Inferior parietal cortex (tissue), 1 donor: ENCODE measurements around the gene TMEM238.
A peak's percentile ranks its signal among the peaks of the same experiment; 100 is the strongest.

Experiments used
- DNase-seq: peaks from one replicate; pipeline ENCODE4 v3.0.0-alpha.2; 2016; ENCODE audit errors: extremely low spot score

The TMEM238 gene

GRCh38 chr19:55358493-55358892, 25.6 kb downstream of the TMEM238 start:
- DNase-seq, result no peak

GRCh38 chr19:55355213-55355821, 28.8 kb downstream of the TMEM238 start:
- no peak for DNase-seq

GRCh38 chr19:55354698-55355212, 29.3 kb downstream of the TMEM238 start, which contains the start of gene COX6B2:
TSS of gene COX6B2 (minus strand) at chr19:55354719. CDS start at chr19:55354521, 198 bp downstream.
- no peak for DNase-seq

DNA sequence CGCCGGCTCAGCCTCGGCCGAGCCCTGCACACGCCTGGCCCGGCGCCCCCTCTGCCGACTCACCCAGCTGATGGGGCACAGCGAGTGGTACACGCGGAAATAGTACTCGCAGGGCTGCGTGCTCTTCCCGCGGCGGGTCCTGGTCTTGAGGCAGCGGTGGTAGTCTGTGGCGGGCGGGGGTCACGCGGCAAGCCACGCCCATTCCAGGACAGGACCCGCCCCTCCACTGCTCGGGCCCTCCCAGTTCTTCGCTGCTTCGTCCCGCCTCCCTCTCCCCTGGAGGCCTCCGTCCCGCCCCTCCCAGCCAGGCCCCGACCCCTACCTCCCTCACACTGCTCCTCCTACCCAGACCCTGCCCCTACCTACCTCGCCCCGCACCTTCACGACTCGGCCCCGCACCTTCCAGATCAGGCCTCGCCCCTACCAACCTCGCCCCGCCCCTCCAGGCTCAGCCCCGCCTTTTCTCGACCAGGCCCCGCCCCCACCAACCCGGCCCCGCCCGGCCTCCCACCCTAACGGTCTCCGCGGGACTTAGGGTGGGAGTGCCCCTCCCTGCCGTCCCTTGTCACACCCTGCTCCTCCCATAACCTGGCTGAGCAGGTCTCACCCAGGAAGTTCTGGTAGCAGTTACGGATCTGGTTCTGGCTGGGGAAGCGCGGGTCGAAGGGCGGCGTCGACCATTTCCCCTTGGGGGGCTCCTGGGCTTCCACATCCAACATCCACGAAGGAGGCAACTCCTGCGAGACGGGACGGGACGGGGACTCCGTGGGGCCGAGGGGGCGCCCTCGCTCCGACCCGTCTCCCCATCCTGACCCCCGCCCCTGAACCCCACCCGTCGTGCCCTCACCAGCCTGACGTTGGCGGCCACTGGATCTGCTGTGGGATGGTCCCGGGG, 30.0 kb downstream of the TMEM238 start:
- no peak for DNase-seq

DNA sequence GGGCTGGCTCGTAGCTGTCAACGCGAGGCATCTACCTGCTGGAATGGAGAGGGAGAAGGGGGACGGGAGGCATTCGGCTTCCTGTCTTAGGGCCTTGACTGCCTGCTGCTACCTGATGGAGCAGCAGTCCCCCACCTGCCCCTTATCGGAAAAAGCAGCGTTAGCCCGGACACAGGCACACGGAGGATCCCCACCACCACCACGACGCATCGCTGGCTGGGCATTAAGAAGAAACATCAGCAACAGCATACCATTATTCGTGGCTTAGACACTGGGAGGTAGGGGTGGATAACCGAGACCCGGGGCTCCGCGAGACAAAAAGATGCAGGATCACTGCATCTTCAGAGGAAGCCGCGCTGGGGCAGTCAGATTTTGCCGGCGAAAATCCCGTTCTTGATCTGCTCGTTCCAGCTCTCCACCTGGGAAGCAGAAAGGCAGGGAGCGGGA, 30.7 kb downstream of the TMEM238 start:
- DNase-seq, result no peak

DNA sequence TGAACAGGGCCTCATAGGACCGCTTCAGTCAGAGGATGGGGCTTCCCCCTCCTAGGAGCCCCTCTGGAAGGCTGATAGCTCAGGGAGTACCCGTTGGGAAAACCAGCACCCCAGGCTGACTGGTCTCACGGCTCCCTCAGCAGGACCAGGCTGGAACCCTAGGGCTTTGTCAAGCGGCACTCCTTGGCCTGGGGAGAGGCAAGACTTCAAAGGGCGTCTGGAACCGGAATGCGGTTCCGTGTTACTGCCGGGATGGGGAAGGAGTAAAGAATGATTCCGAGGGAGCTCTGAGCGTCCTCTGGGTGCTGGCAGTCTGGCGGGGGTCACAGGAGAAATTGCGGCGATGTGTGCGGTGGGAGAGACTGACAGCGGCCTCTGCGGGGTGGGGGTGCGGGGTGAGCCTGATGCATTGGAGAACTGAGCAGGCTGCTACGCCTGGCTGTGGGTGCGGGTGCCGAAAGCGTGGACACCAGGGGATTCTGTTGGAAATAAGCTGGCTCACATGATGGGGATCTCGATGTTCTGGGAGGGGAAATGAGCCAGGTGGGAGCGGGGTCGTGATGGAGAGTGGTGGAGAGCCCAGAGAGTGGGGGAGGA, 31.4 kb downstream of the TMEM238 start:
- no peak for DNase-seq

DNA sequence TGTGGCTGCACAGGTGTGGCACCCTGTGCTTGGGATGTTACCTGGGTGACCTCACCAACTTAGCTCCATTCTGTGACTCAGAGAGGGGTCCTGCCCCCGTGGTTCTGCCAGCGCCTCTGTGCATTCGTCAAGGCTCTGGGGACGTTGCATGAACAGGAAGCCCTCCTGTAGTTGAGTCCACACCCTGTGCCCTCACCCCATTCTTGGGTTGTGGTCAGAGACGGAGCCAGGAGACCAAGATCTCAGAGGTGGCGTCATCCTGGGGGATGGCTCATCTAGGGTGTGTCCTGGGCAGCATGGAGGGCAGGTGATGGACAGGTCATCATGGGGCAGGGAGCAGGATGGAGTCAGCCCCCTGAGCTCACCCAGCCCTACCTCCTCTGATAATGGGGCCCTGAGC, 32.1 kb downstream of the TMEM238 start:
- DNase-seq, result no peak

DNA sequence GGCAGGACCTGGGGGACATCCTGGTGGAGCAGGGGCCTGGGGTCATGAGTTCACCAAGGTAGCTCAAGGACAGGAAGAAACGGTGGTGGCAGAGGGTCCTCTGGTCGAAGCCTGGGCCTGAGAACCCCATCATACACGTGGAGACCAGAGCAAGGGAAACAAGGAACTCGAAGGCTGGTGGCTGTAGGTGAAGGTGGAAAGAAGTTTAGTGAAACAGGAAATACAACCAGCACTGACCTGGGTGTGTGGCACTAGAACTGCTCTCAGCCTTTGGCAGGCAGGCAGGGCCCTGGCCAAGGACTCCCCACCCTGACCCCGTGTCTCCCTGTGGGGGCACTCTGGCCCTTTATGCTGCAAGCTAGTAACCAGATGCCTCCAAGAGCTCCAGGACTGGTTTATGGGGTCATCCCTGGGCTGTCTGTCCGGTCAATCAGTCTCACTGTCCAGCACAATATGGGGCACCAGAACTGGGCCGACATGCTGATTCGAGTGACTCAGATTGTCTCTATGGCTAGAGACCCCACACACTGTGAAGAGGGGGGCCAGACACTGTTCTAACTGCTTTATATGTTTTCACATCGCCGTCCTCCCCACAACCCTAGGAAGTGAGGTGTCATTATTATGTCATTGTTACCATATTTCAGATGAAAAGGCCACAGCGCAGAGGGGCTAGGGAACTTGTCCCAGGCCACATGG, 33.3 kb downstream of the TMEM238 start:
- DNase-seq, result no peak

DNA sequence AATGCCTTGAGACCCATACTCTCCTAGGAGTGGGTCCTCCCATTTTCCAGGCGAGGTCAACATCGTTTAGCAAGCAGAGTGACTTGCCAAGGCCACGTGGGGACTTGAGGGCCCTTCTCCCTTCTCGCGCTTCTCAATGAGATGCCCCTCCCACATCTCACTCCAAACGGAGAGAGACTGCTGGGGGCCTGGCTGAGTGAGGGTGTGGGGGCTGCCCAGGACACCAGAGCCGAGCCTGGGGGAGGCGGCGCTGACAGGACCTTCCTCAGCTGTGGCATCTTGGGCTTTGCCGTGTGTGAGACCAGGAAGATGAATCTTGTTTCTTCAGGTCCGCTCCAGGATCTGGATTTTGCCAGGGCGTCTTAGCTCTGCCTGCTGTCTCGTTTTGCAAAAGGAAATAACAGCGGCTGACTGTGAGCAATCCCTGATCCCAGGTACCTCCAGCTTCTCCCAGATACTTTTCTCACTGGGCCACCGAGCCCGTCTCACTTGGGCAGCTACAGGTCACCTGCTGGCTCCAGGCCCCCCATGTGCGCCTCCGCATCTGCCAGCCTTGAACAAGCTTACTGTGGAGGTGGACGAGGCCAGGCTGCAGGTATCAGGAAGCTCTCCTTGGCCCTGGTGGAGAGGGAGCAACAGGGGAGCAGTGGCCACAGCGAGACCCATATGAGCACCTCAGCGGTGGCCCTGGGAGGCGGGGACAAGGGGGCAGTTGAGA, 35.6 kb downstream of the TMEM238 start:
- no peak for DNase-seq

- DNase-seq, result no peak
Observed at GRCh38 chr19:55347442-55348009, 36.6 kb downstream of the TMEM238 start.

GRCh38 chr19:55346725-55347441, 37.2 kb downstream of the TMEM238 start:
- no peak for DNase-seq

DNA sequence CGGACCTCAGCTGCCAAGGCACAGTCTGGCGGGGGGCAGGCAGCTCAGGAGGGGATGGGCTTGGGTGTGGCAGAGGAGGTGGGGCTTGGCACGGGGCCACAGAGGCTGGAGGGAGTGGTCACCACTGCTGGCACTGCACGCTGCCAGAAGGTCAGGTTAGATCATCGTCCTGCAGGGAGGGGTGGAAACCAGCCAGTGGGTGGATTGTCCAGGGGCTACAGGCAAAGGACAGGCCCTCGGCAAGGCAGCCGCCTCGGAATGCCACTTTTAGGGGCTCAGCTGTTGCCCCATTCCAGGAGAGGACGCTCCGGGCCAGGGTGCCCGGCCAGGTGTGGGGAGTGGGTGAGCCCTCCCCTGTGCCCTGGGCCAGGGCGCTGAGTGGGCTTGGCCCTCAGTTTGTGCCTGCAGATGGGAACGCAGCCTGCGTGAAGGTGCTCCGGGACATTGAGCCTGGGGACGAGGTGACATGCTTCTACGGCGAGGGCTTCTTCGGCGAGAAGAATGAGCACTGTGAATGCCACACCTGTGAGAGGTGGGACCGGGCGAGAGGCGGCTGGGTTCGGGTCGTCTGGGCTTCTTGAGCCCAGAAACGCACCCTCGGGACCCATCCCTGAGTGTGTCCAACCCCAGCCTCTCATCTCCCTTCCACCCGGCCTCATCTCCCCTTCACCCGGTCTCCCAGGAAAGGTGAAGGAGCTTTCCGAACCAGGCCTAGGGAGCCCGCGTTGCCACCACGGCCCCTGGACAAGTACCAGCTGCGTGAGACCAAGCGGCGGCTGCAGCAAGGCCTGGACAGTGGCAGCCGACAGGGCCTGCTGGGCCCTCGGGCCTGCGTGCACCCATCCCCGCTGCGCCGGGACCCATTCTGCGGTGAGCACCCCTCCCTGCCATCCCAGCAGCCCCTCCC, 38.0 kb downstream of the TMEM238 start:
- no peak for DNase-seq

GRCh38 chr19:55345101-55345817, 38.8 kb downstream of the TMEM238 start:
- no peak for DNase-seq

- no peak for DNase-seq
Observed at GRCh38 chr19:55344444-55344843, 39.6 kb downstream of the TMEM238 start.

DNA sequence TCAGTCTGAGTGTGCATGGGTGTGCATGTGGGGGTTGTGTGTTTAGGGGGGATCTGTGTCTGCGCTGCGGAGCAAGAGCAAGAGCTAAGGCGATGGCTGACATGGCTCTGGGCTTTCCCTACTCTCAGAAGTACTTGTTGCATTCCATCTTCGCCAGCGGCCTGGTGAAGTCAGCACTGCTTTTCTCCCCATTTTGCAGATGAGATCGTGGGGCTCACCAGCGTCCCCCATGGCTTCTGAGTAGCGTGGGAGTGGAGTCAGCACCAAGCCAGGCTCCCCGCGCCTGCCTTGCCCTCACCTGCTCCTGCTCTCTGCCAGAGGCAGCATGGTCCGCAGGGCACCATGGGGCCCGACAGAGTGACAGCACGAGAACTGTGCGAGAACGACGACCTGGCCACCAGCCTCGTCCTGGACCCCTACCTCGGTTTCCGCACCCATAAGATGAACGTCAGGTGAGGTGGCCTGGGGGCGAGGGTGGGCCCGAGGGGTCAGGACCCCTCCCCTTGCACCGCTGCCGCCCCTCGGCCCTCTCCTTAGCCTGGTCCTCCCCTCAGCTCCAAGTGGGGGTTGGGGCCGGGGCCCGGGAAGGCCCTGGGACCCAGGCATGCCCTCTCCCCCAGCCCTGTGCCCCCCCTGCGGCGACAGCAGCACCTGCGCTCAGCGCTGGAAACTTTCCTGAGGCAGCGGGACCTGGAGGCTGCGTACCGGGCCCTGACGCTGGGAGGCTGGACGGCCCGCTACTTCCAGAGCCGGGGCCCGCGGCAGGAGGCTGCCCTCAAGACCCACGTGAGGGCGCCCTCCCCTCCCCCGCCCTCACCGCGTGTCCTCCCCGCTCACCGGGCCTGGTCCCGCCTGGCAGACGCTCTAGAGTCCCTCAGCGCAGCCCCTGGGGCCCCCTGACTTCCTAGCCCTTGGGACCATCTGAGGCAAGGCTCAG, 42.2 kb downstream of the TMEM238 start:
- no peak for DNase-seq

DNA sequence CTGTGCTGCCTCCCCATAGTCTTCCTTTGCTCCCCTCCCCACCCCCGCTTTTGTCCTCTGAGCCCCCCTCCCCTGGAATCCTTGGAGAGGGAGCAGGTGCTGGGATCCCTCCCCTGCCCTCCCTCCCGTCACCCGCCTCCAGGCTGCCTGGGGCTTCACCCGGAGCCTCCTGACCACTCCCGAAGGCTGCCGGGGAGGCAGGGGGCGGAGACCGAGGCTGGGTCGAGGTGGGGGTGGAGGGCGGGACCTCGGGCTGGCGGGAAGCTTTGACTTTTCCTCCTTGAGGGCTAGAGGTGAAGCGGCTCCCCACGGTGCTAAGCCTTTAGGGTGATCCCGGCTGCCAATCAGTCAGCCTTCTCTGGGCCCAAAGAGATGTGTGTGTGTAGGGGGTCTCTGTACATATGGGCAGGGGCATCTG, 42.9 kb downstream of the TMEM238 start:
- peak; percentile 25 for DNase-seq

- DNase-seq, result no peak
Observed at GRCh38 chr19:55340784-55341147, 43.3 kb downstream of the TMEM238 start.
